IMR-90 (cell line): Measurements from ENCODE around the gene ANKRD16.

Source experiments
- CTCF ChIP-seq: conservative IDR thresholded peaks from 2 replicates; pipeline ENCODE4 v1.5.1; 2012; ENCODE audit warnings: mild to moderate bottlenecking, low read depth, low read length, improper control_type of control experiment
- POLR2A ChIP-seq: IDR thresholded peaks from 2 replicates; pipeline ENCODE4 v1.6.1; 2012; ENCODE audit warnings: mild to moderate bottlenecking, low read depth, low read length

GRCh38 chr10:5829267-5829666, 60.4 kb downstream of the ANKRD16 start:
- TF ChIP-seq POLR2A (no peak), CTCF (no peak)
